Activated CD4-positive, alpha-beta T cell treated with anti-CD3 and anti-CD28 coated beads for 24 hours (primary cell): Measurements from ENCODE around the gene RUFY3.
"Not testable (repeated sequence)": the region's sequence is repeated elsewhere in the genome, so short reads cannot be mapped to it uniquely, and the experiment has no call there.

Source experiments
- DNase-seq, 2 donors: peaks; one replicate each; pipeline ENCODE4 v3.0.0-alpha.2; 2020; ENCODE audit warnings: low read depth in 2 of 2

The RUFY3 gene

GRCh38 chr4:70721747-70722146 lies at the start of gene RUFY3:
RUFY3 (plus strand) TSS chr4:70721964; CDS start chr4:70722574, 610 bp downstream.
- DNase-seq = no peak

GRCh38 chr4:70674191-70674590 lies 47.6 kb upstream of the RUFY3 start:
- DNase-seq = no peak

- no peak for DNase-seq
Observed at GRCh38 chr4:70674731-70675130, 47.0 kb upstream of the RUFY3 start.

- no peak for DNase-seq
Observed at GRCh38 chr4:70676554-70677090, 45.1 kb upstream of the RUFY3 start.

GRCh38 chr4:70678383-70678999 lies 43.3 kb upstream of the RUFY3 start:
- DNase-seq = no peak

- DNase-seq = no peak
Observed at GRCh38 chr4:70680934-70681333, 40.8 kb upstream of the RUFY3 start.

GRCh38 chr4:70681704-70682103 lies 40.1 kb upstream of the RUFY3 start:
- DNase-seq = no peak

- not testable (repeated sequence) for DNase-seq
Observed at GRCh38 chr4:70682142-70682541, 39.6 kb upstream of the RUFY3 start.

GRCh38 chr4:70687392-70687791 lies 34.4 kb upstream of the RUFY3 start:
- peak in 1 of 2 donors; percentile 2 for DNase-seq

- DNase-seq = peak; percentile 92 to 95
Observed at GRCh38 chr4:70687821-70688794, 33.7 kb upstream of the RUFY3 start, which contains the start of gene UTP3. UTP3 (plus strand) TSS chr4:70688532; CDS start chr4:70688678, 146 bp downstream.

- DNase-seq = no peak
Observed at GRCh38 chr4:70688795-70689231, 33.0 kb upstream of the RUFY3 start.

- no peak for DNase-seq
Observed at GRCh38 chr4:70691661-70692060, 30.1 kb upstream of the RUFY3 start.

GRCh38 chr4:70694633-70695032 lies 27.1 kb upstream of the RUFY3 start:
- not testable (repeated sequence) for DNase-seq

GRCh38 chr4:70698435-70698834 lies 23.3 kb upstream of the RUFY3 start:
- DNase-seq = not testable (repeated sequence)

- DNase-seq = no peak
Observed at GRCh38 chr4:70700712-70701111, 21.1 kb upstream of the RUFY3 start.

- no peak for DNase-seq
Observed at GRCh38 chr4:70701271-70701670, 20.5 kb upstream of the RUFY3 start.

GRCh38 chr4:70702592-70702991 lies 19.2 kb upstream of the RUFY3 start:
- not testable (repeated sequence) for DNase-seq

GRCh38 chr4:70703619-70704214 lies 18.0 kb upstream of the RUFY3 start:
- DNase-seq = no peak

GRCh38 chr4:70704215-70704930 lies 17.4 kb upstream of the RUFY3 start:
- DNase-seq = peak in 1 of 2 donors; percentile 38

GRCh38 chr4:70704931-70705182 lies 16.9 kb upstream of the RUFY3 start:
- DNase-seq = no peak

- DNase-seq = peak; percentile 44 to 50
Observed at GRCh38 chr4:70705183-70706043, 16.4 kb upstream of the RUFY3 start.
